SJSA1 (cell line): ENCODE measurements around the gene DIP2C. TPM values are rescaled to one million over a fixed set of nuclear protein-coding genes. Genes with fewer than 3 reads are reported as not detected.

Experiments used
- DNase-seq, 2 experiments: peaks; one replicate each; pipeline ENCODE4 v3.0.0-alpha.2; 2015 to 2020; ENCODE audit warnings: low spot score in 2 of 2, low read depth in 1 of 2
- H3K27ac ChIP-seq: fragments of 250-450 bp; sonication (Bioruptor Pico); 2 replicates; pipeline ENCODE4 v1.5.1; 2020; ENCODE audit warnings: mild to moderate bottlenecking, moderate library complexity
- H3K27me3 ChIP-seq: fragments of 250-450 bp; sonication (Bioruptor Pico); replicated peaks from 2 replicates; pipeline ENCODE4 v1.5.1; 2020; ENCODE audit warnings: mild to moderate bottlenecking, moderate library complexity
- H3K36me3 ChIP-seq: fragments of 250-450 bp; sonication (Bioruptor Pico); 2 replicates; pipeline ENCODE4 v1.5.1; 2020; ENCODE audit warnings: mild to moderate bottlenecking
- H3K4me1 ChIP-seq: fragments of 250-450 bp; sonication (Bioruptor Pico); replicated peaks from 2 replicates; pipeline ENCODE4 v1.6.1; 2021; ENCODE audit warnings: mild to moderate bottlenecking
- H3K4me3 ChIP-seq: fragments of 250-450 bp; sonication (Bioruptor Pico); 2 replicates; pipeline ENCODE4 v1.5.1; 2020; ENCODE audit warnings: mild to moderate bottlenecking
- H3K9me3 ChIP-seq: fragments of 250-450 bp; sonication (Bioruptor Pico); replicated peaks from 2 replicates; pipeline ENCODE4 v1.5.1; 2020; ENCODE audit warnings: mild to moderate bottlenecking
- total RNA-seq: library from RNA; depleted of rRNA; stranded (reverse); fragments of >200 nt; shearing (Covaris generic); gene quantifications from 2 replicates; pipeline ENCODE4 v1.2.3, GENCODE V29; 2014

The DIP2C gene
- total RNA-seq, 1 experiment from 2014 or later, result 17.5 TPM

DNA sequence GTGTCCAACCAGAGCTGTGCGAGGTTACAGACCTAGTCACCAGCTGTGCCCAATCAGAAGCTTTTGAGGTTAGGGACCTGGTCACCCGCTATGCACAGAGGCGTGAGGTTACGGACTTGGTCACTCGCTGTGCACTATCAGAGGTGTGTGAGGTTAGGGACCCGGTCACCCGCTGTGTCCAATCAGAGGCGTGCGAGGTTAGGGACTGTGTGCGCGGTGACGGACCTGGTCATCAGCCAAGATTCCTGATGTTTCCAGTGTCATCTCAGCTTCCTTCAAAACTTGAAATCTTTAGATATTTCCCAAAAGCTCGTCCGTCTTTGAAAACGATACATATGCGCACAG, 182.1 kb downstream of the DIP2C start:
- no peak for DNase-seq

DNA sequence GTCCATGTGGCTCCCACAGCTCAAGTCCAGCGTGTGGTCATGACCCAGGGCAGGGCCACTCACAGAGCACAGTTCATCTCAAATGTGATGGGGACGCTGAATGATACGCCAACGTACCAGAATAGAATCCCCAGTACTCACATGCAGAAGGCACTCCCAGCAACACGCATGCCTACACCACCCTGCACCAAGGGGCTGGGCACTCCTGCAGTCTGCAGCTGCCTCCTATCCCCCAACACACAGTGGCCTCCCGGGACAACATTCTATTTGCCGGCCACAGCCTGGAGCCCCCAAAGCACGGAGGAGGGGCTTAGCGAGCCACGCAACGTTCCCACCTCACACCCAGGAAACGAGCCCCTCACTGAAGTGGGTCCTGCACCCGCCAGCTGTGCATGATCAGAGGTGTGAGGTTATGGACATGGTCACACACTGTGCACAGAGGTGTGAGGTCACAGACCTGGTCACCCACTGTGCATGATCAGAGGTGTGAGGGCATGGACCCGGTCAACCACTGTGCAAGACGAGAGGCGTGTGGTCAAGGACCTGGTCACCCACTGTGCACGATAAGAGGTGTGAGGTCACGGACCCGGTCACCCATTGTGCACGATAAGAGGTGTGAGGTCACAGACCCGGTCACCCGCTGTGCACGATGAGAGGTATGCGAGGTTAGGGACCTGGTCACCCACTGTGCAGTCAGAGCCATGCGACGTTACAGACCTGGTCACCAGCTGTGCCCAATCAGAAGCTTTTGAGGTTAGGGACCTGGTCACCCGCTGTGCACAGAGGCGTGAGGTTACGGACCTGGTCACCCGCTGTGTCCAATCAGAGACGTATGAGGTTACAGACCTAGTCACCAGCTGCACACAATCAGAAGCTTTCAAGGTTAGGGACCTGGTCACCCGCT, 182.8 kb downstream of the DIP2C start:
- H3K4me3 ChIP-seq, result no peak overlapping the region
- no peak for DNase-seq
- no peaks in the 10 kb centered on the region for H3K9me3 ChIP-seq
- H3K4me1 ChIP-seq, result peaks cover 8% of the 10 kb centered on the region
- no peak overlapping the region for H3K27ac ChIP-seq
- peaks cover 28% of the 10 kb centered on the region for H3K36me3 ChIP-seq
- H3K27me3 ChIP-seq, result no peaks in the 10 kb centered on the region

More for the DNA sequence above, 182.1 kb downstream of the DIP2C start:
- Histone ChIP-seq H3K27ac (no peak overlapping the region), H3K9me3 (no peaks in the 10 kb centered on the region), H3K4me1 (peaks cover 8% of the 10 kb centered on the region), H3K36me3 (peaks cover 26% of the 10 kb centered on the region), H3K4me3 (no peak overlapping the region), H3K27me3 (no peaks in the 10 kb centered on the region)

DNA sequence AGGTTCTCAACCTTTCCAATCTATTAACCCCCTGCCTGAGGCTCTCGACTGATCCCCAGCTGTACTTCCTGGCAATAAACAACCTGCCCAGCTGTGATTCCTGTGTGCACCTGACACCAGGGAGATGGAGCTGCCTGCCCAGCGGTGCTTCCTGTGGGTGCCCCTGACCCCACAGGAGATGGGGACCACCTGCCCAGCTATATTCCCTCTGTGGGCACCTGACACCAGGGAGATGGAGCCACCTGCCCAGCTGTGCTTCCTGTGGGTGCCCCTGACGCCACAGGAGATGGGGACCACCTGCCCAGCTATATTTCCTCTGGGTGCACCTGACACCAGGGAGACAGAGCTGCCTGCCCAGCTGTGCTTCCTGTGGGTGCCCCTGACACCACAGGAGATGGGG, 184.0 kb downstream of the DIP2C start:
- H3K27me3 ChIP-seq, result no peaks in the 10 kb centered on the region
- no peaks in the 10 kb centered on the region for H3K9me3 ChIP-seq
- no peak for DNase-seq
- no peaks in the 10 kb centered on the region for H3K4me1 ChIP-seq
- H3K4me3 ChIP-seq, result no peak overlapping the region
- H3K27ac ChIP-seq, result no peak overlapping the region
- H3K36me3 ChIP-seq, result peaks cover 24% of the 10 kb centered on the region; the same call in 1 of the 2 replicates

DNA sequence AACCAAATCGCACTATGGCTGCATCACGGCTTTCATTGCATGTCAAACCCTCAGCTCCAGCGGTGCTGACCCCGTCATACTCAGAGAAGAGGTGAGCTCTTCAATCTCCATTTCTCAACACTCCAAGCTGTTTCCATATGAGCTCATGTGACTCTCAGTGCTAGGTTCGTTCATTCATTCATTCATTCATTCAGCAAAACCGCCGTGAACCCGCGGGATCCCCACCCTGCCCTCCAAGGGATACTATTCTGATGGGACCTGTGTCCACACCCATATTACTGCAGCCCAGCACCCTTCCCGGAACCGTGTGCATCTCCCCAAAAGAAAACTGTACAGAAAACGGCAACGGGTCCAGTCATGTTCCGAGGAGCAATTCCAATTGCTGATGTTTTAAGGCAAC, 184.7 kb downstream of the DIP2C start:
- DNase-seq, result no peak
- Histone ChIP-seq H3K9me3 (no peaks in the 10 kb centered on the region), H3K27me3 (no peaks in the 10 kb centered on the region), H3K36me3 (peaks cover 22% of the 10 kb centered on the region; the same call in 1 of the 2 replicates), H3K4me3 (no peak overlapping the region), H3K27ac (no peak overlapping the region), H3K4me1 (no peaks in the 10 kb centered on the region)

DNA sequence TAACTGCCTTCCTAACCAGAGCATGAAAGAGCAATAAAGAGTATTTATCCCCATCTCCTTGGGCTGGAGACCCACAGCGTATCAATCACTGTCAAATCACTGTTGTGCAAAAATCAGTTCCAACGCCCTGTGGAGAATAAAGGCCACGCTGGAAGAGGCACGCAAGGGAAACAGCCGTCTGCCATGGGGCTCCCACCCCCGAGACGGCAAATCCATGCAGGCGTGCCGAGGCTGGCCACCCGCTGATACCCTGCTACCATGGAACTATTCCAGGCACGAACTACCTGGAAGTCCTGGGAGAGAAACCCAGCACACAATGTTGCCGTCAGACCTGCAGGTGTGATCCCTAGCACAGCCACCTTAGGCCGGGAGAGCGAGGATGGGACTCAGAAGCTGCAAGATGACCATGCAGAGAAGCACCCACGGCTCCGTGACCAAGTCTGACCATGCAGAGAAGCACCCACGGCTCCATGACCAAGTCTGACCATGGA, 185.3 kb downstream of the DIP2C start:
- H3K4me1 ChIP-seq, result no peaks in the 10 kb centered on the region
- H3K36me3 ChIP-seq, result peaks cover 15% of the 10 kb centered on the region; the same call in 1 of the 2 replicates
- no peaks in the 10 kb centered on the region for H3K27me3 ChIP-seq
- H3K9me3 ChIP-seq, result no peaks in the 10 kb centered on the region
- H3K4me3 ChIP-seq, result no peak overlapping the region
- no peak overlapping the region for H3K27ac ChIP-seq
- DNase-seq, result no peak

DNA sequence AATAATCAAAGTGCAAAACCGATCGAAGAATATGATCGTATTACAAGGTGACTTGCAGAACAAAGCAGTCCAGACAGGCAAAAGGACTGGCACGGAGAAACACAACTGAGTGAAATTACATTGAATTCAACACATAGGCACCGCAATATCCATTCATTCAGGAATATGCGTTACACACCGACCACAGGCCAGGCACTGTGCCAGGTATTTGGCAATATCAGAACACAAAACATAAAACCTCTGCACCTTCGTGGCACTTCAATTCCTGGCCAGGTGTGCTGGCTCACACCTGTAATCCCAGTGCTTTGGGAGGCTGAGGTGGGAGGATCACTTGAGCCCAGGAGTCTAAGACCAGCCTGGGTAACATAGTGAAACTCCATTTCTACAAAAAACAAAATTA, 187.9 kb downstream of the DIP2C start:
- H3K36me3 ChIP-seq, result peaks cover 14% of the 10 kb centered on the region

DNA sequence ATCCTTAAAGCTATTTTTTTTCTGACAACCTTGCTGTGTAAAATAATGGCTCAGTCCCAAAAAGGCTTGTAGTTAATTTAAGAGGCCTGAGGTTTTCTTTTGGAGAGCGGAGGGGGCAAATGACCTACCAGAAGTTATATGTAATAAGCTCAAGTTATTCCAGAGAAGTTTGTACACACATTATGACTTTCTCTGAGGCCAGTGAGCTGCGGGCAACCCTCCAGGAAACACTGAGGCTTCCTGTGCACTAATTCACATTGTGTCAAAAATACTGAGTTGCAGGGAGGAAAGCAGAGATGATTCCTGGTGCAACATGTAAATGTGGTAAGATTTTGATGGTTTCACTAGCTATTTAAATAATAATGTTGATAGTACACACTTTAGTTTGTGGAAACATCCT, 188.6 kb downstream of the DIP2C start:
- H3K4me3 ChIP-seq, result no peak overlapping the region
- no peak overlapping the region for H3K27ac ChIP-seq
- H3K9me3 ChIP-seq, result no peaks in the 10 kb centered on the region
- DNase-seq, result no peak
- peaks cover 12% of the 10 kb centered on the region for H3K36me3 ChIP-seq
- no peaks in the 10 kb centered on the region for H3K4me1 ChIP-seq
- no peaks in the 10 kb centered on the region for H3K27me3 ChIP-seq

More for the DNA sequence above, 187.9 kb downstream of the DIP2C start:
- no peak for DNase-seq
- Histone ChIP-seq H3K4me1 (no peaks in the 10 kb centered on the region), H3K9me3 (no peaks in the 10 kb centered on the region), H3K27me3 (no peaks in the 10 kb centered on the region), H3K27ac (no peak overlapping the region), H3K4me3 (no peak overlapping the region)

DNA sequence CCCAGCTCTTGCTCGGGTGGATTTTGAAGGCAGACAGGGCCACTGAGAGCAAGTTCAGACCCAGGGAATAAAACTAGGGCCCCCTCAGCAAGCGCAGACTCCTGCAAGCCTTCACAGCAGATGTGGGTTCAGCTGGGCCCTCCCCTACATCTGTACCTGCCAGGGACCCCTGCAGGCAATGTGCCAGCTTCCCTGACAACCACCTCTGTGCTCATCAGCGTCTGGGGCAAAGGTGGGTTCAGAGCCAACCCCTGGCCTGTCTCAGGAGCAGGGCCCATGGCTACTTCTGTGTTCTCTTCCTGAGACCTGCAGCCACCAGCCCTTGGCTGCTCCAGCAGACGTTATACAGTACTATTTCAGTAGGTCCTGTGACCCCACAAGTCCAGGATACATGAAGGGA, 189.5 kb downstream of the DIP2C start:
- no peaks in the 10 kb centered on the region for H3K27me3 ChIP-seq
- H3K9me3 ChIP-seq, result no peaks in the 10 kb centered on the region
- H3K36me3 ChIP-seq, result peaks cover 12% of the 10 kb centered on the region
- H3K27ac ChIP-seq, result no peak overlapping the region
- H3K4me1 ChIP-seq, result no peaks in the 10 kb centered on the region
- no peak overlapping the region for H3K4me3 ChIP-seq
- DNase-seq, result no peak

DNA sequence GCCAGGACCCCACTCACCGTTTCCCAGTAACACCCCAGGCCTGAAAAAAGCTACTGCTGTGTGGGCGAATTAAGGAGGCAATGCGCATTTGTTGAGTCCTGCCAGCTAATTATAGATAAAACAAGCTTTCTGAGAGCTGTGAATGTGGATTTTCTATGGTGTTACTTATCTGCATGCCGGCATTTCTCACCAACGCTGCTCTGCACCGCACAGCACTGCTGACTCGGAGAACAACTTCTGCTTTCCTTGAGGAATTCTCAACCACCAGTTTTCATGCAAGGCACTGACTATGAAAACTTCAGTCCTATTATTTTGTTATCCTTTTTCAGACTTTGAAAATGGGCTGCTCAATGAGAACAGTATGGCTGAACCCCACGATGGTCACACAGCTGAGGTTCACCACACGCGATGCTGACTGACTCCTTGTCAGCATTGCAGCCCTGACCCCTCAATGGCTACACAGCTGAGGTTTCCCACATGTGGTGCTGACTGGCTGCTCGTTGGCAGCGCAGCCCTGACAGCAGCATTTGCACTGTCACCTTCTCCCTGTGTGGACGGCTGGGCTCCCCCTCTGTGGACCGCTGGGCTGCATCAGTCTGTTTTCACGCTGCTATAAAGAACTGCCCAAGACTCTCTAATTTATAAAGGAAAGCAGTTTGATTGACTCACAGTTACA, 190.6 kb downstream of the DIP2C start:
- Histone ChIP-seq H3K27ac (no peak overlapping the region), H3K36me3 (peaks cover 12% of the 10 kb centered on the region), H3K4me3 (no peak overlapping the region), H3K9me3 (no peaks in the 10 kb centered on the region), H3K4me1 (no peaks in the 10 kb centered on the region), H3K27me3 (no peaks in the 10 kb centered on the region)
- no peak for DNase-seq

DNA sequence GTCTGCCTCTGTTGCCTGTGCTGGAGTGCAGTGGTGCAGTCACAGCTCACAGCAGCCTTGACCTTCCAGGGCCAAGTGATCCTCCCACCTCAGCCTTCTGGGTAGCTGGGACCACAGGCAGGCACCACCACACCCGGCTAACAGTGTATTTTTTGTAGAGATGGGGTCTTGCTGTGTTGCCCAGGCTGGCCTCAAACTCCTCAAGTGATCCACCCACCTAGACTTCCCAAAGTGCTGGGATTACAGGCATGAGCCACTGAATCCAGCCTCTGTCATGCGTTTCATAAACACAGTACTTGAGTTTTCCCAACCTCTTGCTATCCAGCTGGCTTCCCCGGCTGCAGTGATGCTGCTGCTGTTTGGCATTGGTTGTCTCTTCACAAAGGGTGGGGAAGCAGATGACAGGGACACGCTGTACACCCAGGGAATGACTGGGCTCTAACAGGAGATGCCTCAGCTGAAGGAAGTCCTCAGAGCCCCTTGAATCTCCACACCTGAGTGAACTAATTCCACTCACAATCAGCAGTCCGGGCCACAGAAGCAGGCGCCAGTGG, 191.5 kb downstream of the DIP2C start:
- no peaks in the 10 kb centered on the region for H3K9me3 ChIP-seq
- peaks cover 12% of the 10 kb centered on the region for H3K36me3 ChIP-seq
- DNase-seq, result no peak
- H3K27ac ChIP-seq, result no peak overlapping the region
- H3K27me3 ChIP-seq, result no peaks in the 10 kb centered on the region
- H3K4me3 ChIP-seq, result no peak overlapping the region
- H3K4me1 ChIP-seq, result no peaks in the 10 kb centered on the region

DNA sequence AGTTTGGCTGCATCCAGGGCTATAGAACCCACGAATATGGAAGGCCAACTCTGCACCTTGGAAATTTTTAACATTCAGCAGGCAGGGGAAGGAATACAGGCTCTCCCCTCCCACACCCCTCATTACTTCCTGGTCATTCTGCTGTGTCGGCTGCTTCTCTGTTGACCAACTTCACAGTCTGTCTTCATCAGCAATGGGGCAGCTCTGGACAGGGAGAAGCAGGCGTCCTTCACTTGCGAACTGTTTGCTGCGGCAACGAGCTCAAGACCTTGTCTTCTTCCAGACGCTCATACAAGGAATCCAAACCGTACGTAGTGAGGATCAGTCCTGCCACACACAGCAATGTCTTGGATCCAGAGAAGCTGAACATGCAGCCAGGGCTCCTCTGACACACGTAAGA, 192.2 kb downstream of the DIP2C start:
- peaks cover 10% of the 10 kb centered on the region for H3K36me3 ChIP-seq
- H3K4me1 ChIP-seq, result no peaks in the 10 kb centered on the region
- H3K4me3 ChIP-seq, result no peak overlapping the region
- H3K27me3 ChIP-seq, result no peaks in the 10 kb centered on the region
- no peak overlapping the region for H3K27ac ChIP-seq
- H3K9me3 ChIP-seq, result no peaks in the 10 kb centered on the region
- DNase-seq, result no peak

DNA sequence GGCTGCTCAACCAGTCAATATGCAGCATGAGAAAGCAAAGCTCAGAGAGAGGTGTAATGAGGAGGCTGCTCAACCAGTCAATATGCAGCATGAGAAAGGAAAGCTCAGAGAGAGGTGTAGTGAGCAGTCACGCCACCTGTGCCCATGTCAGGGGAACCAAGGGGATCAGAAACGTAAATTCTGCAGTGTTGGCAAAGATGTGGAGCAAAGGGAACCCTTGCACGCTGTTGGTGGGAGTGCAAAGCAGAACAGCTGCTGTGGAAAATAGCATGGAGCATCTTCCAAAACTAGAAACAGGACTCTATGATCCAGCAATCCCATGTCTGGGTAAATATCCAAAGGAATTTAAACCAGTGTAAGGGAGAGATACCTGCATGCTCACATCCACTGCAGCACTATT, 194.9 kb downstream of the DIP2C start:
- no peaks in the 10 kb centered on the region for H3K9me3 ChIP-seq
- H3K36me3 ChIP-seq, result peaks cover 9% of the 10 kb centered on the region
- no peak overlapping the region for H3K27ac ChIP-seq
- peaks cover 11% of the 10 kb centered on the region for H3K4me1 ChIP-seq
- H3K4me3 ChIP-seq, result no peak overlapping the region
- DNase-seq, result no peak
- H3K27me3 ChIP-seq, result no peaks in the 10 kb centered on the region

DNA sequence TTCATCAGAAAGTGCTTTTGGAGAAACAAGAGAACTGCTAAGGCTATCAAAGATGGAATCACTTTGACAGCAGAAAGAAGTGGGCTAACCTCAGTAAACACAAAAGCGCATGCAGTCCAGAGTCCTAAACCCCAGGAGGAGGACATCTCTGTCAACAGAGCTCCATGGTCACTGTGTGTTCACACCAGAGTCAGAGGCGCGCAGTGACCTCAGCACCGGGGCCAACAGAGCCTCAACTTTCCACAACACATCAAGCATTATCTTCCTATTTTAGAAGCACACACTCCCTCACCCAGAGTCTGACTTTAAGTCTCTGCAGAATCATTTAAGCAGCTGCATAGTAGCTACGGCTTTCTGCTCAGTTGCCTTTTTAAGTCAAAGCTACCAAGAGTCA, 195.3 kb downstream of the DIP2C start:
- no peak for DNase-seq
- Histone ChIP-seq H3K9me3 (no peaks in the 10 kb centered on the region), H3K4me3 (no peak overlapping the region), H3K4me1 (peaks cover 11% of the 10 kb centered on the region), H3K27ac (no peak overlapping the region), H3K36me3 (peaks cover 9% of the 10 kb centered on the region), H3K27me3 (no peaks in the 10 kb centered on the region)
